NCI-H2107 treated with DMSO at 0.1 percent for 48 hours (cell line): ENCODE measurements around the gene MRPS18C.

Experiments
- DNase-seq: peaks from one replicate; lab custom pipeline; 2025; ENCODE audit not compliant: unreplicated experiment; lab: John Stamatoyannopoulos, UW

MRPS18C gene

GRCh38 chr4:83455281-83456183 is at the start of gene MRPS18C, which contains the start of gene HELQ:
MRPS18C (plus strand) TSS chr4:83456058; CDS start chr4:83456078, 20 bp downstream.
HELQ (minus strand) TSS chr4:83455823; CDS start chr4:83455693, 130 bp downstream.
- DNase-seq = peak; percentile 83

GRCh38 chr4:83408908-83409307 is 47.0 kb upstream of the MRPS18C start:
- DNase-seq = no peak

GRCh38 chr4:83413676-83414075 is 42.2 kb upstream of the MRPS18C start:
- DNase-seq = no peak

GRCh38 chr4:83417566-83417965 is 38.3 kb upstream of the MRPS18C start:
- DNase-seq = no peak

GRCh38 chr4:83418211-83418610 is 37.6 kb upstream of the MRPS18C start:
- no peak for DNase-seq

GRCh38 chr4:83431200-83431599 is 24.7 kb upstream of the MRPS18C start:
- DNase-seq = no peak

- DNase-seq = no peak
Measured at GRCh38 chr4:83436680-83437079, 19.2 kb upstream of the MRPS18C start.

- DNase-seq = no peak
Measured at GRCh38 chr4:83438719-83439118, 17.1 kb upstream of the MRPS18C start.

- no peak for DNase-seq
Measured at GRCh38 chr4:83440148-83440814, 15.6 kb upstream of the MRPS18C start.

GRCh38 chr4:83440899-83441298 is 15.0 kb upstream of the MRPS18C start:
- no peak for DNase-seq

- DNase-seq = no peak
Measured at GRCh38 chr4:83449009-83449408, 6.8 kb upstream of the MRPS18C start.

GRCh38 chr4:83454686-83455085 is 1.2 kb upstream of the MRPS18C start:
- no peak for DNase-seq

GRCh38 chr4:83456184-83456501 is 285 bp downstream of the MRPS18C start:
- DNase-seq = no peak

- no peak for DNase-seq
Measured at GRCh38 chr4:83473423-83473822, 17.6 kb downstream of the MRPS18C start.

- DNase-seq = no peak
Measured at GRCh38 chr4:83473966-83474365, 18.1 kb downstream of the MRPS18C start.

GRCh38 chr4:83484500-83485461 is 28.9 kb downstream of the MRPS18C start, which contains the start of gene ABRAXAS1:
ABRAXAS1 (minus strand) TSS chr4:83485100; CDS start chr4:83485072, 28 bp downstream.
- peak; percentile 54 for DNase-seq

- DNase-seq = no peak
Measured at GRCh38 chr4:83486457-83487129, 30.7 kb downstream of the MRPS18C start.

GRCh38 chr4:83489711-83490326 is 34.0 kb downstream of the MRPS18C start:
- no peak for DNase-seq

GRCh38 chr4:83490876-83491450 is 35.1 kb downstream of the MRPS18C start:
- DNase-seq = peak; percentile 2
